Measurements from ENCODE around the gene NFKBIZ.
"Not testable (repeated sequence)": the region's sequence is repeated elsewhere in the genome, so short reads cannot be mapped to it uniquely, and the experiment has no call there.

The NFKBIZ gene

DNA sequence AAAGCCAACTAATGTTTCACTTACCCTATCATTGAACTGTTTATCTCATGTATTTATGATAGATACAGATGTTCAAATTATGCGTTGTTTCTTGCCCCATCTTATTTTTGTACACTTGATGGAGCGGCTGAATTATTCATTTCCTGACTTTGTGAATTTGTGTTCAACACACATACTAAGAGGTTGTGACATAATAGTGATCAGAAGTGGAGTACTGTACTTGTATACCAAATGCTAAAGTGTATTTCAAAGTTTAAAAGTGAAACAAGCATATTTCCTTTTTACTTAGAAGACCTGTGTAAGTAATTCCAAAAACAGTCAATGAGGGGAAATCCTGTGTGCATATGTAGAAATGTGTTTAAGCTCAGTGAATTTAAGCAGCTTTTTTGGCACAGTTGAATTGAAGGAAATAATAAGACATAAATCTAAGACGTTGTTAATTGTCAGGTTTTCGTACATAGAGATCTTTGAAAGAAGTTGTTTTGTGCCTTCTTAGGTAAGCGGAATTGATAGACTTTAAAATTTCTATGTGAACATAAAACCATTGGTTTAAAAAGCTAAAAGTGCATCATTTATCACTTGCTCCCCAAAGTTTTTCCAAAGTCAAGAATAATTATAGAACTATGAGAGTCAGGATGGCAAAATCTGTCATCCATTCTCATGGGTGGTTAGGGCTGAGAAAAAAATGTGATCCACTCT, 1.9 kb downstream of the NFKBIZ start:
- no peak for DNase-seq

DNA sequence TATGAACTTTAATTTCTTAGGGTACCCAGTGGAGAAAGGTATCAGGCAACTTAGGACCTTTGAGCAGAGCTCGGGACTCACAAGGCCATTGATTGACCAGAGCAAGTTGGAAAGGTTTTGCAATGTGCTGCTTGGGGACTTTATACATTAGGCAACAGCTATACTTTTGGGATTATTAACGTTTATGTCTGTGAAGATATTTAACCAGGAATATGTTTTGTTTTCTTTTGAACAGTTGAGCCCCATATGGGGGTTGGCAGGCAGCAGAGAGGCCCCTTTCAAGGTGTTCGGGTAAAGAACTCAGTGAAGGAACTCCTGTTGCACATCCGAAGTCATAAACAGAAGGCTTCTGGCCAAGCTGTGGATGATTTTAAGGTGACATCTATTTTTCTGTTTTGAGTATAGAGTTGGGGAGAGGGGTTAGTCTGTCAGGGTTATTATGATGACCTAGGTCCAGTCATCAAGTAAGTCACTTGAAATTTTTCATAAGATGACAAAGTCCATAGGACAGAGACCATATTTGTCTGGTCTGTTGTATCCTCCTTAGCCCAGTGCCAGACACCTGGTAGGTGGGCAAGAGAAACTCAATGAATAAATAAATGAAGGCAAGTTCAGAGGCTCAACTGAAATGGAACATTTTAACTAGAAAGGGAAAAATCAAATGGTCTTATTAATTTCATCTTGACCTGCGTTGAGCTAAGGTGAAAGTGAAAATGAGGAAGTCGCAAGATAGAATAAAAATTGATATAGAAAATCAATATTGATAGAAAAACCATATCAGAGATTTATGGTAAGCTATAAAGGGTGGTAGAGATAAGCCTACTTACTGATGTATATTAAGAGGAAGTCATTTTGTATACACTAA, 2.8 kb downstream of the NFKBIZ start:
- DNase-seq, result no peak

DNA sequence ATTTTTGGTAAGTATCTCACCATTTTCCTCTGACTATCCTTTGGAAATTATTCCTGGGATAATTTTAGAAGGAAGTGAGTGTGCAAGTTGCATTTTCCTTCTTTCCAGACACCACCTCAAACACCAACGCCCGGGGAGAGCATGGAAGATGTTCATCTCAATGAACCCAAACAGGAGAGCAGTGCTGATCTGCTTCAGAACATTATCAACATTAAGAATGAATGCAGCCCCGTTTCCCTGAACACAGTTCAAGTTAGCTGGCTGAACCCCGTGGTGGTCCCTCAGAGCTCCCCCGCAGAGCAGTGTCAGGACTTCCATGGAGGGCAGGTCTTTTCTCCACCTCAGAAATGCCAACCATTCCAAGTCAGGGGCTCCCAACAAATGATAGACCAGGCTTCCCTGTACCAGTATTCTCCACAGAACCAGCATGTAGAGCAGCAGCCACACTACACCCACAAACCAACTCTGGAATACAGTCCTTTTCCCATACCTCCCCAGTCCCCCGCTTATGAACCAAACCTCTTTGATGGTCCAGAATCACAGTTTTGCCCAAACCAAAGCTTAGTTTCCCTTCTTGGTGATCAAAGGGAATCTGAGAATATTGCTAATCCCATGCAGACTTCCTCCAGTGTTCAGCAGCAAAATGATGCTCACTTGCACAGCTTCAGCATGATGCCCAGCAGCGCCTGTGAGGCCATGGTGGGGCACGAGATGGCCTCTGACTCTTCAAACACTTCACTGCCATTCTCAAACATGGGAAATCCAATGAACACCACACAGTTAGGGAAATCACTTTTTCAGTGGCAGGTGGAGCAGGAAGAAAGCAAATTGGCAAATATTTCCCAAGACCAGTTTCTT, 3.9 kb downstream of the NFKBIZ start:
- DNase-seq, result no peak

DNA sequence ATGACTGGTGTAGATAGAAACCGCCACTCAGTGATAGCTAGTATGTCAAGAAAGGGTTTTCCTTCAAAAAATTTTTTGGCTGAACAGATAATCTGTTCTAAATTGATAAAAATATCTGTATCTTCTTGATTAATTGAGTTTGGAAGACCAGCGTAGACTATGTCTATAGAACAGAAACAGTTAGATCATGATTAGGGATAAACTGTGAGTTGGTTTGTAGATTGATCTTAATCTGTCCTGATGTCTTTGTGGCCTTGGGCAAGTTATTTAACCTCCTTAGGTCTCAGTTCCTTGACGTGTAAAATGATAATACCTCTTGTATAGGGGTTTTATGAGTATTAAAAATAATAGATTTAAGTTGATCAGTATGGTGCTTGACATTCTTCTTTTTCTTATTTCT, 4.7 kb downstream of the NFKBIZ start:
- no peak for DNase-seq

DNA sequence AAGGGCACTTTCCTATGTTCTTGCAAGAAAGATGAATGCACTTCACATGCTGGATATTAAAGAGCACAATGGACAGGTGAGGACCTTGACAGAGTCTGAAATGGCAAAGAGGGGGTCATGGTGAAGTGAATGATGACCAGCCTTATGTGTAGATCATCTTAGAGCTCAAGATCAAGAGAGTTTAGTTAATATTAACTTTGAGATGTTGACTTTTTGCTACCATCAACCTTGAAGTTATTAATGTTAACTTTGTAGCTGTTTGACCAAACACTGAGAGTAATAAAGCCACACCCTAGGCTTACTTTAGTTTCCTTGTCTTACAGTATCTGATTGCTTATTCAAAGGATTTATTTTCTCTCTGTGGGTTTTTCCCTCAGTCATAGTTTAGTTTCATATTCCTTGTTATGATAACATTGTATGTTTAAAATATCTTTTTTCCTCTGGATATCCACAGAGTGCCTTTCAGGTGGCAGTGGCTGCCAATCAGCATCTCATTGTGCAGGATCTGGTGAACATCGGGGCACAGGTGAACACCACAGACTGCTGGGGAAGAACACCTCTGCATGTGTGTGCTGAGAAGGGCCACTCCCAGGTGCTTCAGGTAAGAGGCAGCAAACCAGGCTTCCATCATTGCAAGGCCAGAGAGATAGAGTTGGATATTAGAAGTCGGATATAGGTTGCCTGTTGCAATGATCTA, 5.4 kb downstream of the NFKBIZ start:
- no peak for DNase-seq

DNA sequence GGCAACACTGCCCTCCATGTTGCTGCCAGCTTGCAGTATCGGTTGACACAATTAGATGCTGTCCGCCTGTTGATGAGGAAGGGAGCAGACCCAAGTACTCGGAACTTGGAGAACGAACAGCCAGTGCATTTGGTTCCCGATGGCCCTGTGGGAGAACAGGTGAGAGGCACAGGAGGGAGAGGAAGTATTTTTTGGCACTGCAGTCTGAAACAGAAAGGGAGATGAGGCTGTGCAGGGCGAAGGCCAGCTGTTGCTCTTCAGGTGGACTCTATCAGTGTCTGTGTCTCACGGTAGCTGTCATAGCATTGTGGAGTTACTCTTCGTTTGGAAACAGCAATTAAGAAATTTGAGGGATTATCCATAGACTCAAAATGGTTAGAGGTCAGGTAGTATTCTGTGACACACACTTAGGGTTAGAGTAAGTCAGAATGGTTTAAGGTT, 8.0 kb downstream of the NFKBIZ start:
- no peak for DNase-seq

DNA sequence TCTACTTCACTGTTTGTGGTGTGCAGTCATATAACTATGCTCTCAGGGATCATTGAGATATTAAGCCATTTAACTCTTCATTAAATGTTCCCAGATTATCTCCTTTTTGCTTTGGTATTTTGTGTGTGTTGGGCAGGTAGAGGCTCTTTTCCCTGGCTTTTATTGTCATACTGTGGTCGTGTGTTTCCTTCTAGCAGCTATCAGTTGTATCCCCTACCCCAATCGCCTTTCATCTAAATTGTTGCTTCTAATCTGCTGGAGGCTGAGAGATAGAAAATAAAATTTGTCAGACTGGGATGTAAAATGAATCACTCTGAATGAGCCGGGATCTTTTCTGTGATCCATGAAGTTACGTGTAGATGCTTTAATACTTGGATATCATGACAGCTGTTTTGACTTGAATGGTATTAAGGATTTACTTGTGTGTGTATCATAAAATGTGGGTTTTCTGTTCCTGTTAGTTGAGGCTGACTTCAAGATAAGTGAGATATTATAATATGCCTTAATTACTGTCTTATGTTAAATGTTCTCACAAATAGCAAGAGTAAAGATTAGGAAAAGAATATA, 9.2 kb downstream of the NFKBIZ start:
- DNase-seq, result no peak

DNA sequence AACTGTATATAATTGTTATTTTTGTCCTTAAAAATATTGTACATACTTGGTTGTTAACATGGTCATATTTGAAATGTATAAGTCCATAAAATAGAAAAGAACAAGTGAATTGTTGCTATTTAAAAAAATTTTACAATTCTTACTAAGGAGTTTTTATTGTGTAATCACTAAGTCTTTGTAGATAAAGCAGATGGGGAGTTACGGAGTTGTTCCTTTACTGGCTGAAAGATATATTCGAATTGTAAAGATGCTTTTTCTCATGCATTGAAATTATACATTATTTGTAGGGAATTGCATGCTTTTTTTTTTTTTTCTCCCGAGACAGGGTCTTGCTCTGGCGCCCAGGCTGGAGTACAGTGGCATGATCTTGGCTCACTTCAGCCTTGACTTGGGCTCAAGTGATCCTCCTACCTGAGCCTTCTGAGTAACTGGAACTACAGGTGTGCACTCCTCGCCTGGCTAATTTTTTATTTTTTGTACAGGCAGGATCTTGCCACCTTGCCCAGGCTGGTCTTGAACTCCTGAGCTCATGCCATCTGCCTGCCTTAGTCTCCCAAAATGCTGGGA, 10.7 kb downstream of the NFKBIZ start:
- DNase-seq, result no peak

DNA sequence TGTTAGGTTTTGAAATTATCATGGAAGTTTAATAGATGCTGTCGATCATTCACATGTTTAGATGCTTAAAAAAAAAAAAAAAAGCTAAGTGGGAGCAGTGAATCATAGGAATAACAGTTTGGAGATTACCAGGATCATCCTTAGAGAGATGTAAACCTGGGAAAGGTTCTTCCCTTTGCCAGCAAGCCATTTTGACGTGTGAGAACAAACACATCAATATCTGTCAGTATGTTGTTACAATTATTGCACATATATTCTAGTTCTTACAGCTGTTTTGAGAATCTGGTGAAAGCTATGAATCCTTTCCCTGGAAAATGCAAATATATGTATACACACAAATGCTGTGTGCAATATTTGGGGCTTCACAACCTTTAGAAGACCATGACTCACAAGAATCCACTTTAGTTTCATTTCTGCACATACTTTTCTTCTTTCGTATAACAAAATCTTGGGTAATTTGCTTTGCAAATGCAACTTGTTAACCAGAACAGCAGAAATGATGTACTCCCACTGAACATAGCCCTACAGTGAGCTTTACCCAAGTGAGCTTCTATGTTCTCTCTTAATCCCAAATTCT, 12.0 kb downstream of the NFKBIZ start:
- no peak for DNase-seq

DNA sequence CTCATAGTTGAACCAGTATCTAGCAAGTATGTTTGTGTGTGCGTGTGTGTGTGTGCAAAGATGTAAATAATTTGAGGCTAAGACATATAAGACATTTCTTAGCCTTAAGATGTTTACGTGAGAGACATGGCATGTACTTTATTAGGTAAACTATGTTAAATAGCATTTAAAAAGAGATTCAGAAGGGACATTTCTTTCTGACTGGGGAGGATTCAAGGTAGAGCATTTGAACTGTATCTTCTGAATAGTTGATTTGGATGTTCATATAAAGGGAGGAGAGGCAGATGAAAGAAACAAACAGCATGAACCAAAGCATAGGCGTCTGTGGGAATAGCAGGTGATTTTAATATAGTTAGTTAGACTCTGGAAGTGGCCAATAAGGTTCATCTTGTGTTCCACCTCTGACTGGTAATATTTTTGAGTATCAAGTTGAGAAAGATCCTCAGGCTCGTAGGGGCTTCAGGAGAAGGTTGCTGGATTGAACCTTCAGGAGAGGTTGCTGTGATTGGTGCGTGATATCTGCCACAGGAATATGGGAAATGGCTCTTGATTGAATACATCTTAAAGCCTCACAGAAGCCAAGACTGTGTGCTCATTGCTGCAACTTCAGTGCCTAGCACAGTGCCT, 12.6 kb downstream of the NFKBIZ start:
- DNase-seq, result no peak

DNA sequence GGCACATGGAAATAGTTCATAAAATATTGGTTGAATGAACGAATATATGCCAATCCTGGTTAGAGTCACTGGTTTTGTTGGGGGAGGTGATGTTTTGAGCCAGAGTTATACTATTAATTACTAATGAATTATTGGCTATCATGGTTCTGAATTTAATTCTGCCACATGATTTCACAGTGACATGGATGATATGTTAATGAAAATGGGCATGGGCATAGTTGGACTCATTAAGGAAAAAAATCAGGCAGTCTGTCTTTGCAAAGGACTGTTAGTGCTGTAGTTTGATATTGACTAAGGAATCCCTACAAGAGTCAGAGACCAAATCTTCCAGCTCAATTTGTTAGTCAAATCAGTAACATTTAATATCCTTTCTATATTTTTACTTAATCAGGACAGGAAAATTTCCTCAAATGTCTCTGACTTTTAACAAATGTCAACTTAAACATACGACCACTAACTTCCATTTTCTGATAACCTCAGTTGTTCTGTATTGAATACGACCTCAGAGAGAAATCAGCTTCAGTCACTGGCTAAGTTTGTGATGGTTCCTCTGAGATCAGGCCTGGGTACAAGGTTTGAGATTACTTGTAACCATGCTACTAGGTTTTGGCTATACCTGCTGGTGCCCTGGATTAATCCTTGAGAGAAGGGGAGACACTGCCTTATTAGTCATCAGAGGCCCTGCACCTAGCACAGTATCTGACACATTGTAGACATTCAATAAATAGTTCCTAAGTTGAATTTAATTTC, 13.3 kb downstream of the NFKBIZ start:
- no peak for DNase-seq

DNA sequence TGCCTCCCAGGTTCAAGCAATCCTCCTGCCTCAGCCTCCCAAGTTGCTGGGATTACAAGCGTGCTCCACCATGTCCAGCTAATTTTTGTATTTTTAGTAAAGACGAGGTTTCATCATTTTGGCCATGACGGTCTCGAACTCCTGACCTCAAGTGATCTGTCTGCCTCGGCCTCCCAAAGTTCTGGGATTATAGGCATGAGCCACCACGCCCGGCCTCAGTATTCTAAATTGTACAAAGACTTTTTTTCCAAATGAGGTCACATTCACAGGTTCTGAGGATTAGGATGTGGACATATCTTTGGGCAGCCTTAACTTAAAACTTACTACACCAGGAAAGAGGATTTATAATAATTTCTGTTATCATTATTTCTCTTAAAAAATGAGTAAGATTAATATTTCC, 15.6 kb downstream of the NFKBIZ start:
- DNase-seq, result not testable (repeated sequence)

DNA sequence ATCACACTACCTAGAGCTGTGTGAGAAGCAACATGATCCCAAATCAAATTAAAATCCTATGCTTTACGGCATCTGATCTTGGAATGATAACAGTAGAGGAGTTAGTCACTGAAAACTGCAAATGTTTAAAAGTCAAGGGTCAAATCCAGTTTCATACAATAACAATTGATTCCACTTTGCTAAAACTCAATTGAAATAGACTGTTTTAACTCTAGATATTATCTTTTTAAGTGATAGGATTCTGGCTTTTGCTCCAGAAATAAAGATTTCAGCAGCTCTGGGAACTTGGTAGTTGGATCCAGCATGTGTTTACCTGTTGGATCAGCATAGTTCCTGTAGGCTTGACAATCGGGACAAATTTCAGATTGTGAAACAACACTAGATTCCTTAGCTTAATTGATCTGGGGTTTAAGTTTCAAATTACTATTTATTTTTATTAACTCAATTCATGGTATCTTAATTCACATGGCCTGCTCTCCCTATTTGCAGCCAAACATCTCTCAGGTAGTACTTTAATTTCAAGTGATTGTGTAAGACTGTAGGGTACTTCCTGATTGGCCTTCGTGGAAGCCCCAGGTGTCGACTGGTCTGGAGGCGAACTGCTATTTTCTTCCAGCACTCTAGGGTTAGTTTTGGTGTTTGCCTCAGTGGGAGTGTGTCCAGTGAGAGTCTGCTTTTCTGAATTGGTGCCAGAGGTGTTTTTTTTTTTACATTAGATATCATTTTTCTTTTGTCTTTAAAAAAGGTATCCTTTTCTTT, 16.6 kb downstream of the NFKBIZ start:
- no peak for DNase-seq

DNA sequence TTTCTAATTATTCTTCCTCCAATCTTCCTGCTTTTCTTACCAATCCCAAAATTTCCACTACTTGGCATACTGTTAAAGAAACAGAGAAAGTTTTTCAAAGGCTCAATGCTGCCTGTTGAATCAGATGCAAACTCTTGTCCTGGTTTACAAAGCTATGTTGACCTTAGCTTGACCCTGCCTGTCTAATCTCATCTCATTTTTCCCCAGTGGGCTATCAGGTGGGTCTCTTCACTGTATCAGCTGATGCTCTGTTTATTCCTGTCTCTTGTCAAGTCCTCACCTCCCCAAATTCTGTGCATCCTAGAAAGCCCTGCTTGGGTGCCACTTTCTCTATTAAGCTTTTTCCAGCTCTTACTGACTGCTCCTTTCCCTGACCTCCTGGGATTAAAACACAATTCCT, 18.2 kb downstream of the NFKBIZ start:
- no peak for DNase-seq

DNA sequence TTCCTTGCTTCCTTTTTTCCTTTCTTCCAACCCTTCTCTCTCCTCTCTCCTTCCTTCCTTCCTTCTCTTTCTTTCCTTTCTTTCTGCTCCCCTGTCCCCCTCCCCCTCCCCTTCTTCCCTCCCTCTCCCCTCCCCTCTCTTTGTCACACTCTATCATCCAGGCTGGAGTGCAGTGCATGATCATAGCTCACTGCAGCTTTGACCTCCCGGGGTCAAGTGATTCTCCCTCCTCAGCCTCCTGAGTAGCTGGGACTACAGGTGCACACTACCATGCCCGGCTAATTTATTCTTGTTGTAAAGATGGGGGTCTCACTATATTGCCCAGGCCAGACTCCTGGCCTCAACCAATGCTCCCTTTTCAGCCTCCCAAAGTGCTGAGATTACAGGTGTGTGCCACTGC, 18.7 kb downstream of the NFKBIZ start:
- no peak for DNase-seq

DNA sequence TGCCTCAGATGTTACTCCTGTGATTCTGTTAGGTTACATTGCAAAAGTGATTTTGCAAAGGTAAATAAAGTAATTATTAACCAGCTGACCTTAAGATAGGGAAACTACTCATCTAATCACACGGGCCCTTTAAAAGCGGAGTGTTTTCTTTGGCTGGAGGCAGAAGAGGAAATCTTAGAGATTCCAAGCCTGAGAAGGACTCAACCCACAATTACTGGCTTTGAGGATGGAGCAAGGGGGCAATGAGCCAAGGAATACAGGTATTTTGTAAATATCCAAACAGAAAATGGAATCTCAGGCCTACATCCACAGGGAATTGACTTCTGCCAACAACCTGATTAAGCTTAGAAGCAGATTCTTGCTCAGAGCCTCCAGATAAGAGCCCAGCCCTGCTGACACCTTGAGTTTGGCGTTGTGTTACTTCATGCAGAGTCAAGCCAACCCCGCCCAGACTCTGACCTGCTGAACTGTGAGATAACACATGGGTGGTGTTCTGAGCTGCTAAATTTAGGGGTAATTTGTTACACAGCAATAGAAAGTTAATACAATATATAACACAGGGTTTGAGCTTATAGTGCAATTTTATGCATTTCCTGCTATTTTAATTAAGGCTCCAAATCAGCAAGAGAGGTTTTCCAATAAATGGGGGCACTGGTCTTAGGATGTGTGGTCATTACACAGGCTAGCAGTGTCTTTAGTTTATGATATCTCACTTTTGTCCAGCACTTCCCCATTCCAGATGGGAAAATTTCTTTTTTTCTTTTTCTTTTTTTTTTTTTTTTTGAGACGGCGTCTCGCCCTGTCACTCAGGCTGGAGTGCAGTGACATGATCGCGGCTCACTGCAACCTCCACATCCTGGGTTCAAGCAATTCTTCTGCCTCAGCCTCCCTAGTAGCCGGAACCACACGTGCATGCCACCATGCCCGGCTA, 19.5 kb downstream of the NFKBIZ start:
- DNase-seq, result no peak

DNA sequence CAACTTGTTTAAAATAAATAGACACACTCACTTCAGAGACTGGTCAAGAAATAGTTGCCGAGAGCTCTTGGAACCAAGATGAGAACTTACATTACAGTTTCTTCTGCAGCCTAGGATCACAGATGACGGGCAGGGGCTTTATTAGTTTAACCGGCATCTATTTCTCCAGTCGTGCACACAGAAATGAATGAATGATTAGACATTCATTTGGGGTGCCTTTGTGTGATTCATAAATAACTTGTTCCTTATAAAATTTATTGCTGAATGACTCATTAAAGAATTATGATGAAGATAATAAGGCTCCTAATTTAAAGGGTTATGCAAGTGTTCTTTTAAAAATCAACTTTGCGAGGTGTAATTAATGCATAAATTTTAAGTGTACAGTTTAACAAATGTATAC, 20.8 kb downstream of the NFKBIZ start:
- no peak for DNase-seq

DNA sequence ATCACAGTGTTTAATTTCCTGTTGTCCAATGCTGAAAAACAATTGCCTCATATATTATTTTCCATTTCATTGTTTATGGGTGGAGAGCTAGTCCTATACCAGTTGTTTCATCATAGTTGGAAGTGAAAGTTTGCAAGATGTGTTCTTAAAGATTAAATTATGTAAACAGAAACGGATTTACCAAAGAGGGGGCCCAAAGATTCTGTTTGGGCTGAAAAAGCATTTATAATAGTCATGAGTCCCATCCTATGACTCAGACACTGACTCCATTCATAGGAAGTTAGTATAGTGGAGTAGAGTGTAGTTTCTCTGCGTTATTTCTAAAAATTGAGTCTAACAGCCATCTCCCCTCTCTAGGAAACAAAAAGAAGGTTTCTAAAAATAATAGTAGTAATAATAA, 24.3 kb downstream of the NFKBIZ start:
- no peak for DNase-seq

DNA sequence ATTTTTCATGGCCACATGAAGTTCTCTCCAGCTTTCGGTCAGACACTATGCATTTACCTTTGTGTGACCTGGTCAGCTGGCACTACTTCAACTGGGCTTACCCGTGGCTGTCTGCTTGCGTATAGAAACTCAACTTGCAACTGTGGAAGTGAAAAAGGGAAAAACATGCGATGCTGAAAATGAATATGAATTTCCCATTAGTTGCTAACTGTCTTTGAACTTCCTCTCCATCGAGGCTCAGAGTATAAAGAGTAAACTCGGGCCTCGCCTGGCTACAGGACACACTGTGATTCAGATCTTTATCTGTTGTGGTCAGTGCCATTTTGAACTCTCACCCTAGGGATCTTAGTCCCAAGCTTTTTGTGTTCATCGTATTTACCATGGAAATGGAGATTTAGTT, 26.8 kb downstream of the NFKBIZ start:
- DNase-seq, result no peak

Measured in NCI-H187 (cell line).